ENCODE results near the gene TIAM2.

- TF ChIP-seq PPARD (CRISPR knock-in tag; IDR thresholded peaks at IDR 0.05): no peak
- no peak for TF ChIP-seq PREB (CRISPR knock-in tag; IDR thresholded peaks at IDR 0.05)
- no peak for TF ChIP-seq TCF7 (IDR thresholded peaks at IDR 0.05; ENCODE audit: borderline replicate concordance)
- no peak for TF ChIP-seq PRPF4 (IDR thresholded peaks at IDR 0.05; ENCODE audit: insufficient read depth, low read depth, low read length, poor library complexity, severe bottlenecking)
These were observed at the start of gene TIAM2 for GRCh38 chr6:154995254-154996015.

Data from K562 (cell line).